HEK293 (cell line): ENCODE data around the gene CCNB1IP1.
A peak's percentile ranks its signal among the peaks of the same experiment; 100 is the strongest.

ENCODE experiments used
- GLI2 ChIP-seq: fragments of 450-650 bp; formaldehyde crosslinking; IDR thresholded peaks from 2 replicates; pipeline ENCODE4; 2017; ENCODE audit warnings: missing biosample characterization, missing genetic modification characterization, low read depth, borderline replicate concordance
- INSM2 ChIP-seq: fragments of 450-650 bp; formaldehyde crosslinking; IDR thresholded peaks from 2 replicates; pipeline ENCODE4 v1.5.1; 2016; ENCODE audit warnings: missing biosample characterization, missing genetic modification characterization
- KLF7 ChIP-seq: fragments of 450-650 bp; formaldehyde crosslinking; IDR thresholded peaks from 2 replicates; pipeline ENCODE4 v1.5.1; 2016; ENCODE audit warnings: missing biosample characterization, missing genetic modification characterization, borderline replicate concordance
- PRDM10 ChIP-seq: fragments of 450-650 bp; formaldehyde crosslinking; IDR thresholded peaks from 2 replicates; pipeline ENCODE4 v1.5.1; 2016; ENCODE audit warnings: missing biosample characterization, missing genetic modification characterization
- REPIN1 ChIP-seq: fragments of 450-650 bp; formaldehyde crosslinking; IDR thresholded peaks from 2 replicates; pipeline ENCODE4 v1.5.1; 2017; ENCODE audit warnings: missing biosample characterization, missing genetic modification characterization, low read depth
- SCRT2 ChIP-seq: fragments of 450-650 bp; formaldehyde crosslinking; IDR thresholded peaks from 2 replicates; pipeline ENCODE4 v1.5.1; 2016; ENCODE audit warnings: missing biosample characterization, missing genetic modification characterization
- TCF7L2 ChIP-seq: IDR thresholded peaks from 2 replicates; pipeline ENCODE4 v1.6.1; 2011; ENCODE audit warnings: low read depth, mild to moderate bottlenecking, inconsistent platforms, low read length, moderate library complexity, borderline replicate concordance
- ZBTB26 ChIP-seq: fragments of 450-650 bp; formaldehyde crosslinking; optimal IDR thresholded peaks from 2 replicates; pipeline ENCODE3; 2016; ENCODE audit warnings: missing biosample characterization, mild to moderate bottlenecking, missing genetic modification characterization
- ZNF10 ChIP-seq: fragments of 450-650 bp; formaldehyde crosslinking; IDR thresholded peaks from 2 replicates; pipeline ENCODE4 v1.5.1; 2017; ENCODE audit warnings: missing biosample characterization, missing genetic modification characterization
- ZNF112 ChIP-seq: fragments of 450-650 bp; formaldehyde crosslinking; IDR thresholded peaks from 2 replicates; pipeline ENCODE4 v1.5.0; 2017; ENCODE audit warnings: missing biosample characterization, missing genetic modification characterization
- ZNF148 ChIP-seq: fragments of 450-650 bp; formaldehyde crosslinking; IDR thresholded peaks from 2 replicates; pipeline ENCODE4 v1.5.0; 2017; ENCODE audit warnings: missing biosample characterization, missing genetic modification characterization, borderline replicate concordance
- ZNF184 ChIP-seq: fragments of 450-650 bp; IDR thresholded peaks from 2 replicates; pipeline ENCODE4 v1.5.1; 2018; ENCODE audit warnings: missing biosample characterization, mild to moderate bottlenecking, missing genetic modification characterization
- ZNF324 ChIP-seq: fragments of 450-650 bp; formaldehyde crosslinking; IDR thresholded peaks from 2 replicates; pipeline ENCODE4 v1.5.1; 2016; ENCODE audit warnings: missing biosample characterization, missing genetic modification characterization
- ZNF350 ChIP-seq: fragments of 450-650 bp; formaldehyde crosslinking; IDR thresholded peaks from 2 replicates; pipeline ENCODE4 v1.5.0; 2017; ENCODE audit warnings: missing biosample characterization, mild to moderate bottlenecking, missing genetic modification characterization
- ZNF354C ChIP-seq: fragments of 450-650 bp; formaldehyde crosslinking; IDR thresholded peaks from 2 replicates; pipeline ENCODE4 v1.5.1; 2016; ENCODE audit warnings: missing biosample characterization, missing genetic modification characterization, low read depth, borderline replicate concordance
- ZNF37A ChIP-seq: fragments of 450-650 bp; IDR thresholded peaks from 2 replicates; pipeline ENCODE4 v1.5.1; 2018; ENCODE audit warnings: missing biosample characterization, missing genetic modification characterization
- ZNF398 ChIP-seq: fragments of 450-650 bp; formaldehyde crosslinking; IDR thresholded peaks from 2 replicates; pipeline ENCODE4 v1.5.1; 2017; ENCODE audit warnings: missing biosample characterization, missing genetic modification characterization
- ZNF510 ChIP-seq: fragments of 450-650 bp; formaldehyde crosslinking; IDR thresholded peaks from 2 replicates; pipeline ENCODE4 v1.5.1; 2018; ENCODE audit warnings: mild to moderate bottlenecking, missing genetic modification characterization, missing biosample characterization; ENCODE audit not compliant: insufficient replicate concordance
- ZNF629 ChIP-seq: fragments of 450-650 bp; formaldehyde crosslinking; IDR thresholded peaks from 2 replicates; pipeline ENCODE4 v1.5.1; 2017; ENCODE audit warnings: missing biosample characterization, missing genetic modification characterization
- ZNF639 ChIP-seq: fragments of 450-650 bp; formaldehyde crosslinking; IDR thresholded peaks from 2 replicates; pipeline ENCODE4 v1.5.1; 2016; ENCODE audit warnings: missing biosample characterization, missing genetic modification characterization
- ZNF658 ChIP-seq: fragments of 450-650 bp; formaldehyde crosslinking; IDR thresholded peaks from 2 replicates; pipeline ENCODE4; 2016; ENCODE audit warnings: missing biosample characterization, missing genetic modification characterization
- ZNF670 ChIP-seq: fragments of 450-650 bp; formaldehyde crosslinking; IDR thresholded peaks from 2 replicates; pipeline ENCODE4 v1.5.1; 2016; ENCODE audit warnings: missing biosample characterization, missing genetic modification characterization, low read depth
- ZNF707 ChIP-seq: fragments of 450-650 bp; formaldehyde crosslinking; IDR thresholded peaks from 2 replicates; pipeline ENCODE4 v1.5.1; 2016; ENCODE audit warnings: missing biosample characterization, missing genetic modification characterization
- ZNF777 ChIP-seq: fragments of 450-650 bp; formaldehyde crosslinking; IDR thresholded peaks from 2 replicates; pipeline ENCODE4 v1.5.1; 2017; ENCODE audit warnings: missing biosample characterization, missing genetic modification characterization, borderline replicate concordance
- ZSCAN18 ChIP-seq: fragments of 450-650 bp; formaldehyde crosslinking; IDR thresholded peaks from 2 replicates; pipeline ENCODE4 v1.5.1; 2016; ENCODE audit warnings: missing biosample characterization, missing genetic modification characterization

CCNB1IP1 gene

GRCh38 chr14:20332788-20333493 lies at the start of gene CCNB1IP1 (continued):
- TF ChIP-seq ZNF398 (tag by site-specific recombination) (0 out of 2 replicates have a peak, but pooled peaks have one; percentile 12), ZSCAN18 (no peak), ZBTB26 (tag by site-specific recombination) (no peak), ZNF510 (tag by site-specific recombination) (no peak), ZNF10 (tag by site-specific recombination) (no peak), GLI2 (no peak), ZNF148 (no peak), ZNF324 (tag by site-specific recombination) (peak; percentile 40; the same call in 1 of the 2 replicates), ZNF670 (tag by site-specific recombination) (no peak), KLF7 (tag by site-specific recombination) (0 out of 2 replicates have a peak, but pooled peaks have one; percentile 15), ZNF639 (0 out of 2 replicates have a peak, but pooled peaks have one; percentile 12), ZNF629 (tag by site-specific recombination) (peak; percentile 85), ZNF354C (tag by site-specific recombination) (no peak), PRDM10 (tag by site-specific recombination) (peak; percentile 53; the same call in 1 of the 2 replicates), ZNF184 (tag by site-specific recombination) (no peak), ZNF707 (tag by site-specific recombination) (no peak), ZNF37A (tag by site-specific recombination) (no peak), ZNF350 (tag by site-specific recombination) (no peak; the same call in 1 of the 2 replicates), SCRT2 (tag by site-specific recombination) (no peak), ZNF112 (tag by site-specific recombination) (no peak), ZNF777 (no peak), TCF7L2 (no peak), INSM2 (tag by site-specific recombination) (peak; percentile 29; the same call in 1 of the 2 replicates), ZNF658 (tag by site-specific recombination) (no peak), REPIN1 (0 out of 2 replicates have a peak, but pooled peaks have one; percentile 66)
